H9 (cell line): Measurements from ENCODE around the gene PHLDA2. TPM values are rescaled to one million over a fixed set of nuclear protein-coding genes. Genes with fewer than 3 reads are reported as not detected.

ENCODE experiments used
- DNase-seq: peaks from one replicate; pipeline ENCODE4 v3.0.0-alpha.2; 2017
- H2AFZ ChIP-seq: one replicate; pipeline ENCODE4 v1.6.1; 2013; ENCODE audit warnings: mild to moderate bottlenecking, low read length, control low read depth, moderate library complexity
- H2AK5ac ChIP-seq: 2 replicates; pipeline ENCODE4 v1.6.1; 2013; ENCODE audit warnings: low read length, control low read depth, mixed read lengths; ENCODE audit not compliant: insufficient read length
- H2BK120ac ChIP-seq: one replicate; pipeline ENCODE4 v1.6.1; 2013; ENCODE audit warnings: low read depth, mild to moderate bottlenecking, low read length, control low read depth, inconsistent platforms; ENCODE audit not compliant: poor library complexity, severe bottlenecking
- H2BK12ac ChIP-seq: 2 replicates; pipeline ENCODE4 v1.6.1; 2013; ENCODE audit warnings: low read length, control low read depth, mixed read lengths, low read depth; ENCODE audit not compliant: insufficient read length
- H2BK15ac ChIP-seq: 2 replicates; pipeline ENCODE4 v1.6.1; 2013; ENCODE audit warnings: low read depth, low read length, control low read depth
- H2BK20ac ChIP-seq: one replicate; pipeline ENCODE4 v1.6.1; 2013; ENCODE audit warnings: low read depth, mild to moderate bottlenecking, low read length, control low read depth, inconsistent platforms; ENCODE audit not compliant: poor library complexity, severe bottlenecking
- H2BK5ac ChIP-seq: 2 replicates; pipeline ENCODE4 v1.6.1; 2013; ENCODE audit warnings: low read length, control low read depth, mixed read lengths; ENCODE audit not compliant: insufficient read length
- H3K14ac ChIP-seq: 2 replicates; pipeline ENCODE4 v1.6.1; 2013; ENCODE audit warnings: low read length, control low read depth; ENCODE audit not compliant: insufficient read depth
- H3K18ac ChIP-seq: 2 replicates; pipeline ENCODE4 v1.6.1; 2013; ENCODE audit warnings: low read depth, mild to moderate bottlenecking, mixed read lengths, low read length, control low read depth; ENCODE audit not compliant: insufficient read length
- H3K23ac ChIP-seq: 2 replicates; pipeline ENCODE4 v1.6.1; 2013; ENCODE audit warnings: low read length, control low read depth, mixed read lengths, low read depth; ENCODE audit not compliant: insufficient read length
- H3K23me2 ChIP-seq: 2 replicates; pipeline ENCODE4 v1.6.1; 2013; ENCODE audit warnings: low read depth, mild to moderate bottlenecking, mixed read lengths, low read length, control low read depth; ENCODE audit not compliant: insufficient read length, poor library complexity, severe bottlenecking
- H3K27ac ChIP-seq: 2 replicates; pipeline ENCODE4 v1.5.1; 2013; ENCODE audit warnings: low read length, control low read depth, mixed read lengths, low read depth; ENCODE audit not compliant: insufficient read length
- H3K27me3 ChIP-seq: 2 replicates; pipeline ENCODE4 v1.6.1; 2013; ENCODE audit warnings: low read length, control low read depth, inconsistent platforms; ENCODE audit not compliant: insufficient read depth
- H3K4ac ChIP-seq: 2 replicates; pipeline ENCODE4 v1.6.1; 2013; ENCODE audit warnings: low read depth, mild to moderate bottlenecking, control low read depth, inconsistent platforms, low read length, moderate library complexity
- H3K4me1 ChIP-seq: 2 replicates; pipeline ENCODE4 v1.6.1; 2013; ENCODE audit warnings: low read length, control low read depth, inconsistent platforms; ENCODE audit not compliant: insufficient read depth
- H3K4me2 ChIP-seq: 2 replicates; pipeline ENCODE4 v1.6.1; 2013; ENCODE audit warnings: low read length, control low read depth, mixed read lengths; ENCODE audit not compliant: insufficient read length, insufficient read depth
- H3K56ac ChIP-seq: 2 replicates; pipeline ENCODE4 v1.6.1; 2013; ENCODE audit warnings: low read depth, mild to moderate bottlenecking, mixed read lengths, low read length, control low read depth; ENCODE audit not compliant: insufficient read length
- H3K79me1 ChIP-seq: 2 replicates; pipeline ENCODE4 v1.6.1; 2013; ENCODE audit warnings: low read depth, mild to moderate bottlenecking, moderate library complexity, low read length, control low read depth, inconsistent platforms; ENCODE audit not compliant: insufficient read depth, poor library complexity, severe bottlenecking
- H3K79me2 ChIP-seq: 2 replicates; pipeline ENCODE4 v1.6.1; 2013; ENCODE audit warnings: low read length, control low read depth, inconsistent platforms; ENCODE audit not compliant: insufficient read depth
- H3K9ac ChIP-seq: 2 replicates; pipeline ENCODE4 v1.6.1; 2013; ENCODE audit warnings: low read length, control low read depth, mixed read lengths; ENCODE audit not compliant: insufficient read length; ENCODE audit errors: extremely low read depth
- H3K9me3 ChIP-seq: one replicate; pipeline ENCODE4 v1.6.1; 2013; ENCODE audit warnings: low read depth, low read length, inconsistent platforms; ENCODE audit not compliant: control insufficient read depth
- H3T11ph ChIP-seq: one replicate; pipeline ENCODE4 v1.6.1; 2013; ENCODE audit warnings: mild to moderate bottlenecking, low read length, control low read depth, inconsistent platforms
- H4K20me1 ChIP-seq: one replicate; pipeline ENCODE4 v1.6.1; 2013; ENCODE audit not compliant: control insufficient read depth, insufficient read length, insufficient read depth
- H4K5ac ChIP-seq: 2 replicates; pipeline ENCODE4 v1.6.1; 2013; ENCODE audit warnings: low read depth, mild to moderate bottlenecking, mixed read lengths, low read length, control low read depth; ENCODE audit not compliant: insufficient read length
- H4K8ac ChIP-seq: replicated peaks from 2 replicates; pipeline ENCODE4 v1.6.1; 2013; ENCODE audit warnings: low read length, control low read depth, mixed read lengths, low read depth; ENCODE audit not compliant: insufficient read length
- H4K91ac ChIP-seq: 2 replicates; pipeline ENCODE4 v1.6.1; 2013; ENCODE audit warnings: low read depth, mild to moderate bottlenecking, moderate library complexity, mixed read lengths, low read length, control low read depth; ENCODE audit not compliant: insufficient read length
- H3K27ac Mint-ChIP-seq, 3 experiments: 2 replicates in 2 of 3; 3 replicates in 1 of 3; pipeline ENCODE4 v1.8.0; 2020 to 2021; ENCODE audit warnings: mixed read lengths in 3 of 3, mild to moderate bottlenecking in 1 of 3, moderate library complexity in 1 of 3
- H3K27me3 Mint-ChIP-seq: 2 replicates; pipeline ENCODE4 v1.8.0; 2021; ENCODE audit warnings: low read depth, mild to moderate bottlenecking, moderate library complexity, mixed read lengths
- H3K36me3 Mint-ChIP-seq, 3 experiments: 2 replicates in 2 of 3; 3 replicates in 1 of 3; pipeline ENCODE4 v1.8.0; 2020 to 2021; ENCODE audit warnings: low read depth in 3 of 3, mixed read lengths in 3 of 3; ENCODE audit not compliant: insufficient read depth in 1 of 3
- H3K4me1 Mint-ChIP-seq, 2 experiments: 2 replicates each; pipeline ENCODE4 v1.8.0; 2020; ENCODE audit warnings: mixed read lengths in 2 of 2
- H3K4me3 Mint-ChIP-seq, 2 experiments: 2 replicates in 1 of 2; 3 replicates in 1 of 2; pipeline ENCODE4 v1.8.0; 2020 to 2021; ENCODE audit warnings: mild to moderate bottlenecking in 2 of 2, mixed read lengths in 2 of 2, moderate library complexity in 1 of 2
- H3K9me3 Mint-ChIP-seq, 2 experiments: 2 replicates in 1 of 2; 3 replicates in 1 of 2; pipeline ENCODE4 v1.8.0; 2020; ENCODE audit warnings: mild to moderate bottlenecking in 2 of 2, mixed read lengths in 2 of 2, moderate library complexity in 1 of 2
- CTCF ChIP-seq: fragments of 200-600 bp; sonication (generic); conservative IDR thresholded peaks from 3 replicates; pipeline ENCODE4 v1.8.0; 2021; ENCODE audit warnings: antibody characterized with exemption, mild to moderate bottlenecking
- WGBS: extraction: QIAGEN DNeasy Blood & Tissue Kit; methylation state at CpG from one replicate; pipeline ENCODE4 v1.1.7; 2013; ENCODE audit warnings: missing lambda C conversion rate, low lambda C conversion rate, mixed read lengths; ENCODE audit not compliant: insufficient read length; ENCODE audit errors: extremely low coverage; 5-methylcytosine and 5-hydroxymethylcytosine counted together
- total RNA-seq: library from RNA; stranded (reverse); gene quantifications from 2 replicates; pipeline ENCODE4 v1.2.1, GENCODE V29; 2021

Gene PHLDA2
- total RNA-seq, 1 experiment from 2014 or later = 42.8 TPM

- Histone ChIP-seq H3K4me2 (no peak overlapping the region), H4K8ac (no peak overlapping the region), H3K14ac (no peak overlapping the region), H3K4ac (no peak overlapping the region), H4K91ac (no peak overlapping the region), H3T11ph (no peak overlapping the region), H3K79me2 (no peaks in the 10 kb centered on the region), H2BK20ac (no peak overlapping the region), H4K5ac (no peak overlapping the region), H3K27ac (no peak overlapping the region), H3K23me2 (peaks cover 10% of the 10 kb centered on the region), H2BK120ac (no peak overlapping the region), H3K4me1 (no peaks in the 10 kb centered on the region), H3K18ac (no peak overlapping the region), H3K79me1 (no peaks in the 10 kb centered on the region), H3K27me3 (peaks cover 18% of the 10 kb centered on the region; the same call in 1 of the 2 replicates), H2BK12ac (no peak overlapping the region), H2BK15ac (no peak overlapping the region), H3K9me3 (no peaks in the 10 kb centered on the region), H3K9ac (no peak overlapping the region), H2AFZ (no peak overlapping the region), H2BK5ac (no peak overlapping the region), H4K20me1 (no peaks in the 10 kb centered on the region), H3K23ac (no peak overlapping the region), H3K56ac (no peak overlapping the region), H2AK5ac (no peak overlapping the region)
- Mint-ChIP-seq H3K4me1 (peaks cover 6 to 8% of the 10 kb centered on the region in 2 experiments), H3K27me3 (peaks cover 37% of the 10 kb centered on the region), H3K36me3 (peaks cover 0 to 5% (median 0%) of the 10 kb centered on the region in 3 experiments; a peak in 1 of 7 replicates), H3K27ac (no peak overlapping the region), H3K9me3 (peaks cover 0 to 2% of the 10 kb centered on the region in 2 experiments; a peak in 3 of 5 replicates), H3K4me3 (peak overlapping the region; percentile 46 to 79; a peak in 4 of 5 replicates)
- no peak for DNase-seq
- no peak for TF ChIP-seq CTCF
- WGBS = no CpG with 5 or more reads among the region's 12 CpGs
Measured at GRCh38 chr11:2927121-2927800, 2.0 kb downstream of the PHLDA2 start.
